Measurements from ENCODE around the gene TXNRD2.
A peak's percentile ranks its signal among the peaks of the same experiment; 100 is the strongest.

TXNRD2 gene

DNA sequence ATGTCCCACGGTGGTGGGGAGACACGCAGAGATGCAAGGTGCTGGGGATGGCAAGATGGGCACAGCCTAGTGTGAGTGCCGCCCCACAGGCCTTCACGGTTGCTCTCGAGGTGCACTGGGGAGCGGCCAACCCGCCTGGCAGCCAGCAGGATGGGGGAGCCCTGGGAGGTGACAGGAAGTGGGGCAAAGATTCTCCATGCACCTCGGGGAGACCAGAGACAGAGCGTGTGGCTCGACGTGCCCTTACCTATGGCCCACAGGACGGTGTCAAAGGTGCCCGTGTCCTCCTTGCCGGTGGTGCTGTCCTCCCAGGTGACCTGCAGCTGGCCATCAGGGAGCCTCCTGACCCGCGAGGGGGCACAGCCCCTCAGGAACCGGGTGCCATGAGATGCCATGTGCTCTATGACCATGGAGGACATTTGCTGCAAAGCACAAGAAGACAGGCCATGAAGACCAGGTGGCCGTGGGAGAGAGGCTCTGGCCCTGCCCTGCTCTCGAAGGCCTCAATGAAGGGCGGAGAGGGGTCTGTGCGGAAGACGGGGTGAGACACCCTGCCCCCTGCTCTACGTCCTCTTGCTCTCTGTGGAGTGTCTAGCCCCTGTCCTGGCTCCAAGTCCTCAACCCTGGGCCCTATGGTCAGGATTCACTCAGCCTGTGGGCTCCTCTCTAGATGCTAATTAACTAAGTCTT is 46.3 kb downstream of the TXNRD2 start:
- peaks cover 67% of the 10 kb centered on the region for H3K4me1 ChIP-seq (ENCODE audit: insufficient read depth, low read length)
- peak overlapping the region; percentile 72 for H3K27ac ChIP-seq (ENCODE audit: low read length)
- no peaks in the 10 kb centered on the region for H4K20me1 ChIP-seq (ENCODE audit: insufficient read depth, low read length)
- H2AFZ ChIP-seq (ENCODE audit: low read depth, low read length): no peak overlapping the region
- peaks cover 4% of the 10 kb centered on the region; the same call in 1 of the 2 replicates for H3K79me2 ChIP-seq (ENCODE audit: insufficient read depth, low read length)
- no peak overlapping the region for H3K4me2 ChIP-seq (ENCODE audit: insufficient read depth, low read length)
- H3K4me3 ChIP-seq (ENCODE audit: low read depth in 1 of 2, low read length in 2 of 2): no peak overlapping the region
- TF ChIP-seq EZH2 (IDR thresholded peaks at IDR 0.05; ENCODE audit: borderline replicate concordance, low read depth, low read length, severe bottlenecking) (no peak), CTCF (IDR thresholded peaks at IDR 0.05; ENCODE audit: borderline replicate concordance, extremely low read depth, low read length, poor library complexity, severe bottlenecking) (no peak)
- no peaks in the 10 kb centered on the region for H3K9me3 ChIP-seq (ENCODE audit: insufficient read depth, low read length, severe bottlenecking)
- 0 out of 2 replicates have a peak overlapping the region, but pooled peaks have one; percentile 2 for H3K9ac ChIP-seq (ENCODE audit: low read depth, low read length)
- no peaks in the 10 kb centered on the region for H3K27me3 ChIP-seq (ENCODE audit: insufficient read depth, low read length, poor library complexity)
- H3K36me3 ChIP-seq (ENCODE audit: insufficient read depth, low read length): peaks cover 14% of the 10 kb centered on the region
- DNase-seq (peak; percentile 37), ATAC-seq (ENCODE audit: insufficient read depth, low read depth) (no peak)

GRCh38 chr22:19893363-19893762 is 48.3 kb downstream of the TXNRD2 start:
- ATAC-seq (ENCODE audit: insufficient read depth, low read depth) (no peak), DNase-seq (no peak)
- peak overlapping the region; percentile 65 for H3K9ac ChIP-seq (ENCODE audit: low read depth, low read length)
- peak overlapping the region; percentile 58 for H3K4me2 ChIP-seq (ENCODE audit: insufficient read depth, low read length)
- H3K4me1 ChIP-seq (ENCODE audit: insufficient read depth, low read length): peaks cover 82% of the 10 kb centered on the region
- peak overlapping the region; percentile 100 for H3K27ac ChIP-seq (ENCODE audit: low read length)
- H2AFZ ChIP-seq (ENCODE audit: low read depth, low read length): peak overlapping the region; percentile 67
- H3K79me2 ChIP-seq (ENCODE audit: insufficient read depth, low read length): peaks cover 6% of the 10 kb centered on the region; the same call in 1 of the 2 replicates
- TF ChIP-seq CTCF (IDR thresholded peaks at IDR 0.05; ENCODE audit: borderline replicate concordance, extremely low read depth, low read length, poor library complexity, severe bottlenecking) (no peak), EZH2 (IDR thresholded peaks at IDR 0.05; ENCODE audit: borderline replicate concordance, low read depth, low read length, severe bottlenecking) (no peak)
- peak overlapping the region in 1 of 2 experiments; percentile 41; a peak in 2 of 4 replicates for H3K4me3 ChIP-seq (ENCODE audit: low read depth in 1 of 2, low read length in 2 of 2)
- no peaks in the 10 kb centered on the region for H3K9me3 ChIP-seq (ENCODE audit: insufficient read depth, low read length, severe bottlenecking)
- H4K20me1 ChIP-seq (ENCODE audit: insufficient read depth, low read length): no peaks in the 10 kb centered on the region
- H3K36me3 ChIP-seq (ENCODE audit: insufficient read depth, low read length): peaks cover 10% of the 10 kb centered on the region
- no peaks in the 10 kb centered on the region for H3K27me3 ChIP-seq (ENCODE audit: insufficient read depth, low read length, poor library complexity)

DNA sequence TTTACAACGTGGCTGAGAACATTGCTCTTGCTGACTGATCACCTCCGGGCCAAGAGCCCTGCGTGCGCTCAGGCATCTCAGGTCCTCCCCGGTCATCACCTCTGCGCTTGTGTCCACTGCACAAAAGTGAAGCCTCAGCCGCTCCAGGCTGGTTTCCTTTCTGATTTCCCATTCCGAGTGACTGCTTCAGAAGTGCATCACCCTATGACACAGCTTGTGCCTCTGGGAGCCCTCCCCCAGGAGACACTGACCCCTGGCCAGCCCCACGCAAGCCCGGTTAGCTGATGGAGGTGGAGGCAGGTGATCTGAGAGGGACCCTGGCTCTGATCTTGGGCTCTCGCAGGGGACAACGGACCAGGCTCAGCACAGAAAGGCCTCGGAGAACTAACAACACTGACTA is 48.7 kb downstream of the TXNRD2 start:
- H3K4me1 ChIP-seq (ENCODE audit: insufficient read depth, low read length): peaks cover 83% of the 10 kb centered on the region
- H2AFZ ChIP-seq (ENCODE audit: low read depth, low read length): peak overlapping the region; percentile 67
- H3K27me3 ChIP-seq (ENCODE audit: insufficient read depth, low read length, poor library complexity): no peaks in the 10 kb centered on the region
- H3K4me3 ChIP-seq (ENCODE audit: low read depth in 1 of 2, low read length in 2 of 2): peak overlapping the region in 1 of 2 experiments; percentile 41; a peak in 2 of 4 replicates
- no peak for ATAC-seq (ENCODE audit: insufficient read depth, low read depth)
- H3K27ac ChIP-seq (ENCODE audit: low read length): peak overlapping the region; percentile 100
- H3K9ac ChIP-seq (ENCODE audit: low read depth, low read length): peak overlapping the region; percentile 65
- no peak for TF ChIP-seq EZH2 (IDR thresholded peaks at IDR 0.05; ENCODE audit: borderline replicate concordance, low read depth, low read length, severe bottlenecking)
- no peak for TF ChIP-seq CTCF (IDR thresholded peaks at IDR 0.05; ENCODE audit: borderline replicate concordance, extremely low read depth, low read length, poor library complexity, severe bottlenecking)
- peaks cover 8% of the 10 kb centered on the region for H3K36me3 ChIP-seq (ENCODE audit: insufficient read depth, low read length)
- H3K4me2 ChIP-seq (ENCODE audit: insufficient read depth, low read length): peak overlapping the region; percentile 58
- DNase-seq: peak; percentile 30
- H3K9me3 ChIP-seq (ENCODE audit: insufficient read depth, low read length, severe bottlenecking): no peaks in the 10 kb centered on the region
- no peaks in the 10 kb centered on the region for H4K20me1 ChIP-seq (ENCODE audit: insufficient read depth, low read length)
- peaks cover 6% of the 10 kb centered on the region; the same call in 1 of the 2 replicates for H3K79me2 ChIP-seq (ENCODE audit: insufficient read depth, low read length)
